ENCODE results near the gene PCDHGA10. TPM values are rescaled to one million over a fixed set of nuclear protein-coding genes. Genes with fewer than 3 reads are reported as not detected.
"Not testable (repeated sequence)": the region's sequence is repeated elsewhere in the genome, so short reads cannot be mapped to it uniquely, and the experiment has no call there.

The PCDHGA10 gene
- total RNA-seq, 1 experiment from 2014 or later = 2.9 TPM

GRCh38 chr5:141384471-141385267 lies 28.1 kb upstream of the PCDHGA10 start:
- no peak overlapping the region for H3K27ac ChIP-seq
- H3K36me3 ChIP-seq = no peaks in the 10 kb centered on the region
- no peaks in the 10 kb centered on the region for H3K27me3 ChIP-seq (replicated peaks)
- H3K4me3 ChIP-seq = no peak overlapping the region
- H3K9me3 ChIP-seq (replicated peaks) = peaks cover 39% of the 10 kb centered on the region
- DNase-seq (ENCODE audit: low read depth in 1 of 2, low spot score in 2 of 2) = no peak
- H3K4me1 ChIP-seq (replicated peaks) = no peaks in the 10 kb centered on the region

- peaks cover 43% of the 10 kb centered on the region for H3K9me3 ChIP-seq (replicated peaks)
- H3K4me1 ChIP-seq (replicated peaks); H3K27ac ChIP-seq; DNase-seq (ENCODE audit: low read depth in 1 of 2, low spot score in 2 of 2); H3K27me3 ChIP-seq (replicated peaks); H3K36me3 ChIP-seq; H3K4me3 ChIP-seq: not testable (repeated sequence)
Measured at GRCh38 chr5:141387557-141388311, 25.1 kb upstream of the PCDHGA10 start, which contains the start of gene PCDHGB4. TSS of gene PCDHGB4 (plus strand) at chr5:141387698. CDS start at chr5:141387885, 187 bp downstream.

- DNase-seq (ENCODE audit: low read depth in 1 of 2, low spot score in 2 of 2) = no peak
Measured at GRCh38 chr5:141388661-141389060, 24.1 kb upstream of the PCDHGA10 start.

GRCh38 chr5:141389153-141390042 lies 23.4 kb upstream of the PCDHGA10 start:
- no peak for DNase-seq (ENCODE audit: low read depth in 1 of 2, low spot score in 2 of 2)
- H3K27me3 ChIP-seq (replicated peaks) = no peaks in the 10 kb centered on the region
- no peak overlapping the region for H3K27ac ChIP-seq
- H3K4me3 ChIP-seq = no peak overlapping the region
- no peaks in the 10 kb centered on the region for H3K4me1 ChIP-seq (replicated peaks)
- peaks cover 37% of the 10 kb centered on the region for H3K9me3 ChIP-seq (replicated peaks)
- H3K36me3 ChIP-seq = no peaks in the 10 kb centered on the region

More at GRCh38 chr5:141388661-141389060, 24.1 kb upstream of the PCDHGA10 start:
- no peaks in the 10 kb centered on the region for H3K4me1 ChIP-seq (replicated peaks)
- no peaks in the 10 kb centered on the region for H3K27me3 ChIP-seq (replicated peaks)
- H3K27ac ChIP-seq = no peak overlapping the region
- peaks cover 36% of the 10 kb centered on the region for H3K9me3 ChIP-seq (replicated peaks)
- H3K36me3 ChIP-seq = no peaks in the 10 kb centered on the region
- no peak overlapping the region for H3K4me3 ChIP-seq

- Histone ChIP-seq H3K27me3 (replicated peaks) (no peaks in the 10 kb centered on the region), H3K4me3 (no peak within 1 kb of the TSS), H3K27ac (no peak within 1 kb of the TSS), H3K36me3 (no peaks in the 10 kb centered on the region), H3K4me1 (replicated peaks) (no peaks in the 10 kb centered on the region), H3K9me3 (replicated peaks) (peaks cover 40% of the 10 kb centered on the region)
- no peak for DNase-seq (ENCODE audit: low read depth in 1 of 2, low spot score in 2 of 2)
Measured at GRCh38 chr5:141392429-141393198, 20.2 kb upstream of the PCDHGA10 start, which contains the start of gene PCDHGA8. TSS of gene PCDHGA8 (plus strand) at chr5:141392633. CDS start at chr5:141392814, 181 bp downstream.

GRCh38 chr5:141393267-141393666 lies 19.5 kb upstream of the PCDHGA10 start:
- no peak for DNase-seq (ENCODE audit: low read depth in 1 of 2, low spot score in 2 of 2)
- Histone ChIP-seq H3K9me3 (replicated peaks) (peaks cover 39% of the 10 kb centered on the region), H3K4me3 (no peak overlapping the region), H3K36me3 (no peaks in the 10 kb centered on the region), H3K4me1 (replicated peaks) (no peaks in the 10 kb centered on the region), H3K27ac (no peak overlapping the region), H3K27me3 (replicated peaks) (no peaks in the 10 kb centered on the region)

GRCh38 chr5:141394401-141395187 lies 18.2 kb upstream of the PCDHGA10 start:
- DNase-seq (ENCODE audit: low read depth in 1 of 2, low spot score in 2 of 2); H3K27me3 ChIP-seq (replicated peaks); H3K4me1 ChIP-seq (replicated peaks); H3K36me3 ChIP-seq; H3K4me3 ChIP-seq; H3K27ac ChIP-seq: not testable (repeated sequence)
- peaks cover 39% of the 10 kb centered on the region for H3K9me3 ChIP-seq (replicated peaks)

GRCh38 chr5:141397756-141398551 lies 14.8 kb upstream of the PCDHGA10 start, which contains the start of gene PCDHGB5:
TSS of gene PCDHGB5 (plus strand) at chr5:141397947. CDS start at chr5:141398128, 181 bp downstream.
- H3K27ac ChIP-seq; H3K36me3 ChIP-seq; H3K27me3 ChIP-seq (replicated peaks); H3K4me3 ChIP-seq; DNase-seq (ENCODE audit: low read depth in 1 of 2, low spot score in 2 of 2); H3K4me1 ChIP-seq (replicated peaks): not testable (repeated sequence)
- peaks cover 41% of the 10 kb centered on the region for H3K9me3 ChIP-seq (replicated peaks)

GRCh38 chr5:141398608-141399007 lies 14.2 kb upstream of the PCDHGA10 start:
- DNase-seq (ENCODE audit: low read depth in 1 of 2, low spot score in 2 of 2) = no peak
- peaks cover 40% of the 10 kb centered on the region for H3K9me3 ChIP-seq (replicated peaks)
- no peak overlapping the region for H3K4me3 ChIP-seq
- H3K27ac ChIP-seq = no peak overlapping the region
- H3K4me1 ChIP-seq (replicated peaks) = no peaks in the 10 kb centered on the region
- H3K36me3 ChIP-seq = no peaks in the 10 kb centered on the region
- no peaks in the 10 kb centered on the region for H3K27me3 ChIP-seq (replicated peaks)

GRCh38 chr5:141399555-141400258 lies 13.1 kb upstream of the PCDHGA10 start:
- Histone ChIP-seq H3K36me3 (no peaks in the 10 kb centered on the region), H3K27ac (no peak overlapping the region), H3K4me1 (replicated peaks) (no peaks in the 10 kb centered on the region), H3K27me3 (replicated peaks) (no peaks in the 10 kb centered on the region), H3K4me3 (no peak overlapping the region), H3K9me3 (replicated peaks) (peaks cover 31% of the 10 kb centered on the region)
- DNase-seq (ENCODE audit: low read depth in 1 of 2, low spot score in 2 of 2) = no peak

GRCh38 chr5:141402553-141403243 lies 10.1 kb upstream of the PCDHGA10 start, which contains the start of gene PCDHGA9:
TSS of gene PCDHGA9 (plus strand) at chr5:141402778. CDS start at chr5:141402953, 175 bp downstream.
- Histone ChIP-seq H3K4me1 (replicated peaks) (no peaks in the 10 kb centered on the region), H3K27me3 (replicated peaks) (no peaks in the 10 kb centered on the region), H3K9me3 (replicated peaks) (peaks cover 20% of the 10 kb centered on the region), H3K4me3 (no peak within 1 kb of the TSS), H3K27ac (no peak within 1 kb of the TSS), H3K36me3 (no peaks in the 10 kb centered on the region)
- DNase-seq (ENCODE audit: low read depth in 1 of 2, low spot score in 2 of 2) = no peak

Data from SJSA1 (cell line).